T-helper 2 cell treated with Interferon-gamma antibody and Interleukin-4, amounts not matched to agents 100 ng/mL and 5 ng/mL, for 36 hours (primary cell): ENCODE measurements around the gene ATP2B3. TPM values are rescaled to one million over a fixed set of nuclear protein-coding genes. Genes with fewer than 3 reads are reported as not detected.

Experiments used
- intact Hi-C: fragments of 100-400 bp; cut with micrococcal nuclease; formaldehyde crosslinking; loops from one replicate; pipeline ENCODE4 v1.15.1; 2023
- total RNA-seq: library from RNA; stranded (reverse); gene quantifications from 2 replicates; pipeline ENCODE4 v1.2.3, GENCODE V29; 2022

Gene ATP2B3
- total RNA-seq, 1 donor from 2014 or later: not detected

GRCh38 chrX:153564047-153564606 lies 46.7 kb downstream of the ATP2B3 start:
- intact Hi-C loops: no loop called here

- intact Hi-C loops: no loop called here
These were observed 48.6 kb downstream of the ATP2B3 start for GRCh38 chrX:153565996-153566580.

GRCh38 chrX:153568451-153569011 lies 51.1 kb downstream of the ATP2B3 start:
- intact Hi-C loops: no loop called here

GRCh38 chrX:153569475-153569874 lies 52.0 kb downstream of the ATP2B3 start:
- intact Hi-C loops: no loop called here

GRCh38 chrX:153571534-153571908 lies 54.1 kb downstream of the ATP2B3 start:
- intact Hi-C loops: no loop called here

GRCh38 chrX:153572601-153573000 lies 55.2 kb downstream of the ATP2B3 start:
- intact Hi-C loops: no loop called here

GRCh38 chrX:153573984-153574383 lies 56.5 kb downstream of the ATP2B3 start:
- intact Hi-C loops: no loop called here

DNA sequence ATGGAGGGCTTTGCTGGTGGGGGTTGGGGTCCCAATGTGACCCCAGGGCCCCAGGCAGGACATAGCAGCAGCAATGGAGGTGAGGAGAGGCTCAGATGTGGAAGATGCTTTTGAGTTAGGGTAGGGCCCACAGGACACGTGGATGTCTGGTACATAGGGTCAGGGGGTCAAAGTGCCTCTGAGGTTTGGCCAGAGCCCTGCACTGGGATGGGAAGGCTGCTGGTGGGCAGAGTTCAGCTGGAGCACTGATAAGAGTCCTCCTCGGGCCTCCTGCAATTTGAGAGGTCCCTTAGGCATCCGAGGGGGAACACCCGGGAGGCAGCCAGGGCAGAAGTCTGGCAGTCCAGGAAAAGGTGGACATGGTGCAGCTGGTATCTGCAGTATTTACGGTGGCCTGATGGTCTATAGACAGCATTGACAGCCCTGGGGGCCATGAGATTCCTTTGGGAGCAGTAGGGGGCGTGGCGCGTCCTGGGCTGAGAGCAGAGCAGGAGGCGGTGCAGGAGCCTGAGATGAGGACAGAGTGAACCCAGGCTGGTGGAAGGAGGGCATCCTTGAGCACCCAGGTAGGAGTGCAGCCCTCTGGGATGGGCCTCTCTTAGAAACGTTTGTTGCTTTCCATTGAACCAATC lies 58.9 kb downstream of the ATP2B3 start:
- intact Hi-C loops: no loop called here

- intact Hi-C loops: no loop called here
These were observed 59.5 kb downstream of the ATP2B3 start for GRCh38 chrX:153576961-153577360.

DNA sequence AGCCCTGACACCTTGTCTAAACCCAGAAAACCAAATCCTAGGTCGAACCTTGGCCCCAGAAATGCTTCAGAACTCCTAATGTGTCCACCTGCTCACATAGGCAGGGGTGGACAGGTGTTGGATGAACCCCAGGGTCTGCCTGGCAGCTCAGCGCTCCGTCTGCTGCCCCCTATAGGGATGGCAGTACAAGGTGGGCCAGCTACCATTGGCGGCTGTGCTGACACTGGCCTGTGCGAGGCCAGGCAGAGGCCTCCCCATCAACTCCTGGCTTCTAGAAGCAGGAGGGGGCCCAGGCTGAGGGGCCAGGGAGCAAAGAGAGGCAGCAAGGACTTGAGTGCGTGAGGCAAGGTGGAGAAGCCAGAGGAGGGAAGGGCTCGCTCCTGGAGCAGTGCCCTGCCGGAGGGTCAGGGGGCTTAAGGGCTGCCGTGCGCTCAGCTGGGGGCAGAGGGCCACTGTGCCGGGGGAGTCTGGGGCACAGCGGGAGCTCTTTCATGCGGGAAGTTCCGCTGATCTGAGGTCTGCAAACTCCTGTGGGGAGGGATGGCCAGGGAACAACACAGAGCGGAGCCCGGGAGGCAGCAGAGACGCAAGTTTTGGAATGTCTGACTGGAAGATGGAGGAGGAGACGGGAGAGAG lies 60.9 kb downstream of the ATP2B3 start:
- intact Hi-C loops: no loop called here

- intact Hi-C loops: no loop called here
These were observed 61.4 kb downstream of the ATP2B3 start for GRCh38 chrX:153578889-153579288.

DNA sequence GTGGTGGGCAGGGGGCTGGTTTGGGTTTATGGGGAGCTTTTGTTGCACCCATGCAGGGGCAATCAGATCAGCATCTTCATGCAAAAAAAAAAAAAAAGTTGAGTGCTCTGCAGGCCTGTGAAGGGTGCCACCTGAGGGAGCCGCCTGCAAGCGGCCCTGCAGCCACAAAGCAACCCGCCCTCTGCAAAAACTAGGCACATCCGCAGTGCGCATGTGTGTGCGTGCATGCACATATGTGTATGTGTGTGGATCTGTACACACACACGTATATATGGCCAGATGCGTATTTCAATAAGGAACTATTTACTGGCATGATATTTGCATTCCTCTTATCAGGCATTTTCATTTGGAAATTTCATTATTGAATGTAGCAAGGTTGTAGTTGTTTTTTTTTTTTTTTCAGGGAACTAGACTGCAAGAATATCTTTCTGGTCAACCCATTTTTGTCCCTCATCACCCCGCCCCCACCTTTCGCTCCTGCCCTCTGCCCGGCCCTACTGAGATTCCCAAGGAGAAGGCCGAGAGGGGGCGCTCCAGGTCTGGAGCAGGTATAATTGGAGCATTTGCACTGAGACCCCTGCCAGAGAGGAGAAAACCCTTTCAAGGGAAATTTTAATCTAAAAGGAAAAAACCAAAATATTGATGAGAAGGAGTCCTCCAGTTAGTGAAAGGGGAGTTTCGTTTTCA lies 63.4 kb downstream of the ATP2B3 start:
- intact Hi-C loops: no loop called here

- intact Hi-C loops: loop anchor here (1.0 kb wide), 1 partner anchor 16 kb away; the partner anchor contains the start of gene CCNQ
These were observed 65.5 kb downstream of the ATP2B3 start for GRCh38 chrX:153582896-153583295.

- intact Hi-C loops: loop anchor here (1.0 kb wide), 1 partner anchor 16 kb away; the partner anchor contains the start of gene CCNQ
These were observed 66.0 kb downstream of the ATP2B3 start for GRCh38 chrX:153583433-153583832.

DNA sequence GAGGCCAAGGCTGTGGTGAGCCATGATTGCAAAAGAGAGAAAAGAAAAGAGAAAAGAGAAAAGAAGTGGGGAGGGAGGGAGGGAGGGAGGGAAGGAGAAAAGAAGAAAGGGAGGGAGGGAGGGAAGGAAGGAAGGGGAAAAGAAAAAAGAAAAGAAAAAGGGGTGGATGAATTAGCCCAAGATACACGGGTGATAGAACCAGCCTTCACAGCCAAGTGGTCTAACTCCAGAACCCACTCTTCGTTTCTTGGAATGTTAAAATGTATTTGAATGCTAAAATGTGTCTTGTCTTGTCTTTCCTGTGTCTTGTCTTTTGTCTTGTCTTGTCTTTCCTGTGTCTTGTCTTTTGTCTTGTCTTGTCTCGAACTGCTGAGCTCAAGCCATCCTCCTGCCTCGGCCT lies 68.4 kb downstream of the ATP2B3 start:
- intact Hi-C loops: no loop called here

DNA sequence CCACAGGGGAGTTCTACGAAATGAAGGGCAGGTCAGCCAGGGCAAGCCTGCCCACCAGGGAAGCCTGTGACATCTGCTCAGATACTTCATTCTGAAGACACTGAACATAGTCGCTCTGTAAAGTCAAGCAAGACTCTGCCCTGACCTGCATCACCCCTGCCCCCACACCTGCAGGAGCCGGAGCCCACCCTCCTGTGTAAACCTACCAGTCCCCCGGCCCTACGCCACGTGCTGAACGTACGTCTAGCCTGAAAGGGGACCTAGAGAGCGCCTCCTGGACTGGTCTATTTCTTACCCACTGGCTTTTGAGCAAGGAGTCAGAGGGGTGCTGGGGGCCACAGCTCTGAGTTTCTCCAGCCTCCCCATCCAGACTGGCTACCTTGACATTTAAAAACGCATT lies 69.9 kb downstream of the ATP2B3 start:
- intact Hi-C loops: no loop called here

DNA sequence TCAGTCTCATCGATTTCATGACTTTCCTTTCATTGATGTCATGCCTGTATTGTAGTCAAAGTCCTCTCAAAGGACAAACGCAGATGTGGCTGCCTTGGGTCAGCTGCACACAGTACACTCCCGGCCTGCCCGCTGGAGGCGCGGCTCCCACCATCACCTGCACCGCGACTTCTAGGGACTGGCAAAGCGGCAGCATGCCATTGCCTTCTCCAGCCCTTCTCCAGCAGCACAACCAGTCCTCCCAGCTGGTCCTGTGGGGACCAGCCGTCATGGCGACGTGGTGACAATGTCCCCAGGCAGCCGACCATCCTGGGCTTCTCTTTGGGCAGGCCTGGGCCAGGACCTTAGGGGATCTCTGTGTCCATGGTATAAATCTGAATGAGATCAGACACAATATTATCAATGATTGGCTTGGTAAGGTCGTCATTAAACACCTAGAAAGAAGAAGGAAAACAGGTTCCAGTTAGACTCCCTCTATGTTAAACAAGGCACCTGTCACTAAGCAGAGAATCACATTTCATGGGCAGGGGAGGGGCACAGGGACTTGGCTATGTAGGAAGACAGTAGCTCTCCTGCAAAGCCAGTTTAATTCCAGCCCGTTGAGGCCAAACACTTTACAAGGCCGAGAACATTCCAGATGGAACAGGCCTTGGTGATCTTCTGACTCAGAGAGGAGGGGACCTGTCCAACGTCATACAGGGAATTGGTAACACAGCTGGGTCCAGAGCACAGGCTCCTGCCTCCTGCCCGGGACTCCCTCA lies 70.8 kb downstream of the ATP2B3 start:
- intact Hi-C loops: no loop called here

DNA sequence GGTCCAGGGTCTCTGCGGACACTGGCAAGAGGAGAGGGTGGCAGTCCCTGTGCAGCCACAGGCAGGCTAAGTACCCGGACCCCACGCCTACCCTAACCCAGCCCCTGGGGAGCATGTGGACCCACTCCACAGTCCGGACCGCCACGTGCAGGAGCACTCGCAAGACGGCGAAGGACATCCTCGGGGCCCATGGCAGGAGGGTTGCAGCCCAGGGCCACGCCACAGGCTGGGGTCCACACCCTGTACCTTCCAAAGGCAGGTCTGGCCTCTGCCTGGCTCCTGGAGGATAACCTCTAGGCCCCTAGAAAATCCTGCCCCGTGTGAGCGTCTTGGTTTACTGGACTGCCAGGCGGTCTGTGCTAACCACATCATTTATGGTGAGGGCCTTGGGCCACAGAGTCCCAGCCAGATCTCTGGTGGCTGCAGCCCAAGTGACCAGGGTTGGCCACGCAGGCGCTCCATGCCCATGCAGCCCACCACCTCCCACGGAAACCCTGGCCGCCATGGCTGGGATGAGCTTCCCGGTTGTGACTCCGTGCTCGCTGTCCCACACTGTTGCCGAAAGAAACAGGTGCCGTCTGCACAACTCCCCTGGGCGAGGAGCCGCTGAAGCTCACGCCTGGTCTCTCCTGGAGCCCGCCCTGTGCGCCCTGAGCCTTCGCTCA lies 71.5 kb downstream of the ATP2B3 start:
- intact Hi-C loops: no loop called here

DNA sequence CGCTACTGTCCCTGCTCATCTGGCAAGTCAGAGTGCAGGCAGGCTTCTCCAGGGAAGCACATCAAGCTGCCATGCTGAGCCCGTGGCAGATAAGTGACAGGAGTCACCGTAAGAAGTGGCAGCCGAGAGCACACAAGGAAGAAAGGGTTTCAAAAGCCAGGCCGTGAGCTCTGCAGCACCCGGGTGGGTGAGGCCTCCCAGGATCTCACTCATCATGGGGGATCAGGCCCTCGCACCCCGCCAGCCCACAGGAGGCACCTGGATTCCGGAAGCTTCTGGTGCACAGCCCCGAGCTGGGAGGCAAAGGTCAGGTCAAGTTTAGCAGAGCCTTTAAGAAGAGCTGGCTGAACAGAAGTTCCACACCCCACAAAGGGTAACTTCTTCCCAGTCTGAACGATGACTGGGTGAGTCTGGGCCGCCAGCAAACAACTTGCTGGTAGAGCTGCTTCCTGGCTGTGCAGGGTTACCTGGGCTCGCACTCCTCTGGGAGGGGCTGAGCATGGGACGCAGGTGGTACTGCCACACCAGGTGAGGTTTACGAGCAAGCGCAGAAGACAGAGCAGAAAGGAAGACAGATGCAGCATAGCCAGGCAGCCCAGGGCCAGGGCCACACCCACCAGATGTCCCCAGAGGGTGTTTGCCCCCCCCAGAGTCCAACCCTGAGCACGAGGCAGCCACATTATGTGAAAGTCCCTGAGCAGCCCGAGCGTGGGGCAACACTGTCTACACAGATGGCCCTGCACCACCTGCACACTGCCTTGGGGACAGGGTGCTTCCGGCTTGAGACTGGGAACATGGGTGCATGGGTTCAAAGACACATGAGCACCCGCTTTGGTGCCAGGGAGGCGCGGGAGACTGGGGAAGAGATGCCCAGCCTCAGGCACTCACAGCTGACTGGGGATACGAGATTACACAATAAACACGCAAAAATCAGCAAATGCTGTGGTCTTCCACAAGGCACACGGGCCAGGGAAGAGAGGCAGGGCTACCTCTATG lies 73.8 kb downstream of the ATP2B3 start:
- intact Hi-C loops: no loop called here
